ENCODE results near the gene P2RY12. TPM values are rescaled to one million over a fixed set of nuclear protein-coding genes. Genes with fewer than 3 reads are reported as not detected.

P2RY12 gene
- total and polyA plus RNA-seq, 2 donors (not counting 3 experiments of a cell fraction or from before 2014, with no cell fraction given): not detected

DNA sequence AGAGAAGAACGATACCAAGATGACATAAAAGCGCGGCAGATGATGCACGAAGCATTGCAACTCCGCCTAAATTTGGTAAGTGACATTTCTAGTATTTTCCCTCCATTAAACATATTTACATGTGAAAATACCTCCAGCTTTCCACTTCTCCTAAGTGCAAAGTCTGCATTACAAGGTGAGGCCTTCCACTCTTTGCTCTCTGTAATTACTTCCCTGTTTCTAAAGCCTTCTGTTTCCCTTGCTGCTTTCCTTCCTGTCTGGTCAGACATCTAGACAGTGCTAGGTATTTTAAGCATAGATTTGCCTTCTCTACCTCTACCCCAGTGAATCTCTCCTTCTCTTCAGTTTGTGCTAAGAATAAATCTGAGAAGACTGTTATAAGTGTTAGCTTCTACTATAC lies 1.9 kb downstream of the P2RY12 start:
- FAIRE-seq: no peak

More for the DNA sequence above, 1.9 kb downstream of the P2RY12 start:
- H3K9ac ChIP-seq (replicated peaks; ENCODE audit: extremely low read depth, insufficient read depth, low read length): no peak overlapping the region
- H3K4me1 ChIP-seq (ENCODE audit: control insufficient read depth, extremely low read depth, insufficient read depth, low read length): no peaks in the 10 kb centered on the region
- H3K79me2 ChIP-seq (ENCODE audit: control insufficient read depth, insufficient read depth, low read length): no peaks in the 10 kb centered on the region
- BruUV-seq (replicated peaks): no TSS peak
- no peaks in the 10 kb centered on the region for H3K27me3 ChIP-seq (ENCODE audit: control insufficient read depth in 2 of 2, insufficient read depth in 2 of 2, low read length in 2 of 2)
- POLR2A ChIA-PET: no interaction called here
- CTCF ChIA-PET: interaction anchor here (1.0 kb wide), 1 partner anchor 536 kb away, joined by 4 read pairs; no protein-coding TSS in a partner anchor
- no peak overlapping the region for H3K27ac ChIP-seq (ENCODE audit: insufficient read depth, low read depth, low read length)
- no peak for DNase-seq (ENCODE audit: low read depth, low spot score)
- H3K4me3 ChIP-seq (replicated peaks in 1 of 3; ENCODE audit: insufficient read depth in 1 of 3, low read depth in 1 of 3, low read length in 3 of 3): no peak overlapping the region
- TF ChIP-seq EZH2 (IDR thresholded peaks at IDR 0.05; ENCODE audit: borderline replicate concordance, low read depth, low read length, severe bottlenecking): no peak
- TF ChIP-seq JUN (IDR thresholded peaks at IDR 0.05; ENCODE audit: borderline replicate concordance, insufficient read depth, insufficient read length, low read depth): no peak
- no peak for TF ChIP-seq MYC (IDR thresholded peaks at IDR 0.05; ENCODE audit: low read depth, low read length)
- TF ChIP-seq, protein P1, sequence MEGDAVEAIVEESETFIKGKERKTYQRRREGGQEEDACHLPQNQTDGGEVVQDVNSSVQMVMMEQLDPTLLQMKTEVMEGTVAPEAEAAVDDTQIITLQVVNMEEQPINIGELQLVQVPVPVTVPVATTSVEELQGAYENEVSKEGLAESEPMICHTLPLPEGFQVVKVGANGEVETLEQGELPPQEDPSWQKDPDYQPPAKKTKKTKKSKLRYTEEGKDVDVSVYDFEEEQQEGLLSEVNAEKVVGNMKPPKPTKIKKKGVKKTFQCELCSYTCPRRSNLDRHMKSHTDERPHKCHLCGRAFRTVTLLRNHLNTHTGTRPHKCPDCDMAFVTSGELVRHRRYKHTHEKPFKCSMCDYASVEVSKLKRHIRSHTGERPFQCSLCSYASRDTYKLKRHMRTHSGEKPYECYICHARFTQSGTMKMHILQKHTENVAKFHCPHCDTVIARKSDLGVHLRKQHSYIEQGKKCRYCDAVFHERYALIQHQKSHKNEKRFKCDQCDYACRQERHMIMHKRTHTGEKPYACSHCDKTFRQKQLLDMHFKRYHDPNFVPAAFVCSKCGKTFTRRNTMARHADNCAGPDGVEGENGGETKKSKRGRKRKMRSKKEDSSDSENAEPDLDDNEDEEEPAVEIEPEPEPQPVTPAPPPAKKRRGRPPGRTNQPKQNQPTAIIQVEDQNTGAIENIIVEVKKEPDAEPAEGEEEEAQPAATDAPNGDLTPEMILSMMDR (IDR thresholded peaks at IDR 0.05; ENCODE audit: extremely low read depth in 1 of 2, insufficient read depth in 1 of 2, low read depth in 1 of 2, low read length in 2 of 2): no peak
- no peak for TF ChIP-seq POLR2AphosphoS5 (IDR thresholded peaks at IDR 0.05; ENCODE audit: insufficient read depth, low read depth, low read length)
- TF ChIP-seq, protein P2, sequence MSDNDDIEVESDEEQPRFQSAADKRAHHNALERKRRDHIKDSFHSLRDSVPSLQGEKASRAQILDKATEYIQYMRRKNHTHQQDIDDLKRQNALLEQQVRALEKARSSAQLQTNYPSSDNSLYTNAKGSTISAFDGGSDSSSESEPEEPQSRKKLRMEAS (IDR thresholded peaks at IDR 0.05; ENCODE audit: insufficient read depth, insufficient read length): no peak
- TF ChIP-seq POLR2A (IDR thresholded peaks at IDR 0.05; ENCODE audit: low read depth, low read length): no peak
- TF ChIP-seq FOS (IDR thresholded peaks at IDR 0.05; ENCODE audit: borderline replicate concordance, insufficient read depth, low read length): no peak
- TF ChIP-seq GATA2 (IDR thresholded peaks at IDR 0.05; ENCODE audit: insufficient read depth, insufficient read length, low read depth, low read length): no peak
- no peaks in the 10 kb centered on the region for H4K20me1 ChIP-seq (replicated peaks; ENCODE audit: control insufficient read depth, extremely low read depth, insufficient read depth, low read length)
- no peaks in the 10 kb centered on the region for H3K9me3 ChIP-seq (replicated peaks; ENCODE audit: control insufficient read depth, insufficient read depth, low read length)
- H2AFZ ChIP-seq (ENCODE audit: low read depth, low read length): no peak overlapping the region
- H3K9me1 ChIP-seq (replicated peaks; ENCODE audit: control insufficient read depth, extremely low read depth, insufficient read depth, low read length): no peaks in the 10 kb centered on the region
- H3K36me3 ChIP-seq (ENCODE audit: control insufficient read depth in 2 of 2, extremely low read depth in 1 of 2, insufficient read depth in 2 of 2, low read length in 2 of 2): no peaks in the 10 kb centered on the region
- H3K4me2 ChIP-seq (ENCODE audit: insufficient read depth, low read length): no peak overlapping the region
- dilution Hi-C loops (cut with MboI; ENCODE audit: extremely low pct_ligation_motif_present, low sequenced_read_pairs): no loop called here
- intact Hi-C loops (cut with micrococcal nuclease): no loop called here
